ENCODE measurements around the gene ST3GAL3.

ST3GAL3 gene

DNA sequence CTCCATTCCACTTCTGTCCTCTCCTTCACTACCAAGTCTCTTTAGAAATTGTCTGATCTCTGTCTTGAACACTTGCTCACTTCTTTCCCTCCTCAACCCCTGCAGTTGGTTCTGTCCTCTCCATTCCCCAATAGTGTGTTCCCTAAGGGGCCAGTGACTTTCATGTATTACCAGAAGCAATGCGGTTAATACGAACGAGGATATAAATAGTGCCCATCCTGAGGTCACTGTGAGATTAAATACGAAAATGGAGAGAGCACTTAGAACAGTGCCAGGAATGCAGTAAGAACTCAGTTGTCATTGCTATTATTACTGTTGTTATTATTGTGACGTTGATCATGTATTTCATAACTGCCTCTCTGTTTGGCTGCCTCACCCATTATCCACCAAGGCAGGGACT lies 173.3 kb downstream of the ST3GAL3 start:
- Histone ChIP-seq H2BK120ac (ENCODE audit: insufficient read depth, low read length, poor library complexity) (no peak overlapping the region), H3K9ac (ENCODE audit: low read length) (no peak overlapping the region), H3K79me2 (ENCODE audit: control insufficient read depth, insufficient read depth, low read length, poor library complexity) (no peaks in the 10 kb centered on the region), H3K79me1 (ENCODE audit: low read length) (no peaks in the 10 kb centered on the region), H4K8ac (ENCODE audit: low read depth, low read length) (no peak overlapping the region), H3K27me3 (ENCODE audit: insufficient read depth, low read length) (no peaks in the 10 kb centered on the region), H2BK5ac (ENCODE audit: low read depth, low read length, poor library complexity) (no peak overlapping the region), H3K4me1 (ENCODE audit: control insufficient read depth in 1 of 2, insufficient read depth in 2 of 2, low read length in 2 of 2) (peaks cover 8% of the 10 kb centered on the region in 2 experiments), H3K23ac (ENCODE audit: low read length) (no peak overlapping the region), H3K36me3 (ENCODE audit: control insufficient read depth in 1 of 2, insufficient read depth in 2 of 2, low read length in 2 of 2) (no peaks in the 10 kb centered on the region), H3K4ac (ENCODE audit: low read depth, low read length) (no peak overlapping the region), H3K18ac (ENCODE audit: low read length) (no peak overlapping the region), H3K9me3 (ENCODE audit: insufficient read depth, low read depth, low read length) (no peaks in the 10 kb centered on the region), H3K4me3 (ENCODE audit: low read depth, low read length) (no peak overlapping the region), H3K27ac (ENCODE audit: low read depth, low read length) (no peak overlapping the region), H3K14ac (ENCODE audit: low read length) (no peak overlapping the region), H4K91ac (ENCODE audit: low read depth, low read length) (no peak overlapping the region), H3K4me2 (ENCODE audit: low read length) (no peak overlapping the region), H2BK12ac (ENCODE audit: low read length) (no peak overlapping the region), H4K12ac (ENCODE audit: low read depth, low read length) (no peak overlapping the region), H2AFZ (ENCODE audit: insufficient read depth, low read length, poor library complexity) (no peak overlapping the region), H2AK5ac (ENCODE audit: low read length) (no peak overlapping the region)
- no CpG with 5 or more reads among the region's 5 CpGs for WGBS (ENCODE audit: extremely low coverage, insufficient coverage, insufficient read length)
- DNase-seq, result no peak

DNA sequence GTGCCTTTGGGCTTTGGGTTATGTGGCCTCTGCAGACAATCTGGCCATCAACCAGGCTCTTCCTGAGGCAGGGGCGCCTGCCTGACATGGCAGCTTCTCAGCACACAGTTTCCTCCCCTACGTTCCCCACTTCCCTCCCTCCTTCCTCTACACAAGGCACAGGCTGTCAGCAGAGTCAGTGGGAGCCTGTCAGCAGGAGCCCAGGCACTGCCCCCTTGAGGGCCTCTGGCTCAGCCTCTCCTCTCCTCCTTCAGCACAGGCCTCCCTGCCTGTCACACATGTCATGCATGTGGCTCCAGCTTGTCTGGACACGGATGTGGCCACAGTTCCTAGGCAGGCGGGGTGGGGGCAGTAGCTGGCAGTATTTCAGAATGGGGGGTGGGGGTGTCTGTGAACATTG lies 174.1 kb downstream of the ST3GAL3 start:
- DNase-seq, result no peak
- Histone ChIP-seq H4K8ac (ENCODE audit: low read depth, low read length) (no peak overlapping the region), H3K27me3 (ENCODE audit: insufficient read depth, low read length) (no peaks in the 10 kb centered on the region)

DNA sequence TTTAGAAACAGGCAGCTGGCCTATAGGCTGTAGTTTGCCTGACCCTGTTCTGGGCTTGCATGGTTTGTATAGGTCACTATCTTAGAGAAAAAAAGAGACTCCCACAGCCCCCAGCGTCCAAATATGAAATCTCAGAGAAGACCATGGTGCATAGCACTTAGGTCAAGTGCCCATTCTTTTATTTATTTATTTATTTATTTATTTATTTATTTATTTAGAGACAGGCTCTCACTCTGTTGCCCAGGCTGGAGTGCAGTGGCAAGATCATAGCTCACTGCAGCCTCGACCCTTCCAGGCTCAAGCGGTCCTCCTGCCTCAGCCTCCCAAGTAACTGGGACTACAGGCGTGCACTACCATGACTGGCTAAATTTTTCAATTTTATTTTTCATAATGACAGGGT lies 175.4 kb downstream of the ST3GAL3 start:
- no peak overlapping the region for H3K27ac ChIP-seq (ENCODE audit: low read depth, low read length)
- no peaks in the 10 kb centered on the region for H3K79me2 ChIP-seq (ENCODE audit: control insufficient read depth, insufficient read depth, low read length, poor library complexity)
- no peak overlapping the region for H3K4ac ChIP-seq (ENCODE audit: low read depth, low read length)
- peaks cover 8% of the 10 kb centered on the region in 2 experiments for H3K4me1 ChIP-seq (ENCODE audit: control insufficient read depth in 1 of 2, insufficient read depth in 2 of 2, low read length in 2 of 2)
- H4K91ac ChIP-seq (ENCODE audit: low read depth, low read length), result no peak overlapping the region
- no peak overlapping the region for H3K4me3 ChIP-seq (ENCODE audit: low read depth, low read length)
- H3K23ac ChIP-seq (ENCODE audit: low read length), result no peak overlapping the region
- no peaks in the 10 kb centered on the region for H3K79me1 ChIP-seq (ENCODE audit: low read length)
- H4K12ac ChIP-seq (ENCODE audit: low read depth, low read length), result no peak overlapping the region
- no peak overlapping the region for H2AK5ac ChIP-seq (ENCODE audit: low read length)
- no peak overlapping the region for H4K8ac ChIP-seq (ENCODE audit: low read depth, low read length)
- H2AFZ ChIP-seq (ENCODE audit: insufficient read depth, low read length, poor library complexity), result no peak overlapping the region
- H2BK120ac ChIP-seq (ENCODE audit: insufficient read depth, low read length, poor library complexity), result no peak overlapping the region
- no peaks in the 10 kb centered on the region for H3K36me3 ChIP-seq (ENCODE audit: control insufficient read depth in 1 of 2, insufficient read depth in 2 of 2, low read length in 2 of 2)
- H2BK12ac ChIP-seq (ENCODE audit: low read length), result no peak overlapping the region
- no peaks in the 10 kb centered on the region for H3K27me3 ChIP-seq (ENCODE audit: insufficient read depth, low read length)
- H3K9ac ChIP-seq (ENCODE audit: low read length), result no peak overlapping the region
- H3K9me3 ChIP-seq (ENCODE audit: insufficient read depth, low read depth, low read length), result no peaks in the 10 kb centered on the region
- no peak overlapping the region for H3K14ac ChIP-seq (ENCODE audit: low read length)
- no peak overlapping the region for H2BK5ac ChIP-seq (ENCODE audit: low read depth, low read length, poor library complexity)
- H3K4me2 ChIP-seq (ENCODE audit: low read length), result no peak overlapping the region
- DNase-seq, result no peak
- no CpG with 5 or more reads among the region's 4 CpGs for WGBS (ENCODE audit: extremely low coverage, insufficient coverage, insufficient read length)
- no peak overlapping the region for H3K18ac ChIP-seq (ENCODE audit: low read length)

More for the DNA sequence above, 174.1 kb downstream of the ST3GAL3 start:
- no peak overlapping the region for H2AFZ ChIP-seq (ENCODE audit: insufficient read depth, low read length, poor library complexity)
- no peak overlapping the region for H2AK5ac ChIP-seq (ENCODE audit: low read length)
- H3K36me3 ChIP-seq (ENCODE audit: control insufficient read depth in 1 of 2, insufficient read depth in 2 of 2, low read length in 2 of 2), result no peaks in the 10 kb centered on the region
- H4K91ac ChIP-seq (ENCODE audit: low read depth, low read length), result no peak overlapping the region
- no peak overlapping the region for H4K12ac ChIP-seq (ENCODE audit: low read depth, low read length)
- H3K14ac ChIP-seq (ENCODE audit: low read length), result no peak overlapping the region
- no peaks in the 10 kb centered on the region for H3K79me2 ChIP-seq (ENCODE audit: control insufficient read depth, insufficient read depth, low read length, poor library complexity)
- peaks cover 8% of the 10 kb centered on the region in 2 experiments for H3K4me1 ChIP-seq (ENCODE audit: control insufficient read depth in 1 of 2, insufficient read depth in 2 of 2, low read length in 2 of 2)
- no peak overlapping the region for H3K18ac ChIP-seq (ENCODE audit: low read length)
- no peak overlapping the region for H2BK120ac ChIP-seq (ENCODE audit: insufficient read depth, low read length, poor library complexity)
- no peak overlapping the region for H3K27ac ChIP-seq (ENCODE audit: low read depth, low read length)
- H3K23ac ChIP-seq (ENCODE audit: low read length), result no peak overlapping the region
- no peak overlapping the region for H3K4ac ChIP-seq (ENCODE audit: low read depth, low read length)
- no peak overlapping the region for H3K4me2 ChIP-seq (ENCODE audit: low read length)
- WGBS (ENCODE audit: extremely low coverage, insufficient coverage, insufficient read length), result no CpG with 5 or more reads among the region's 4 CpGs
- H3K79me1 ChIP-seq (ENCODE audit: low read length), result no peaks in the 10 kb centered on the region
- no peak overlapping the region for H2BK12ac ChIP-seq (ENCODE audit: low read length)
- H3K4me3 ChIP-seq (ENCODE audit: low read depth, low read length), result no peak overlapping the region
- H3K9ac ChIP-seq (ENCODE audit: low read length), result no peak overlapping the region
- no peaks in the 10 kb centered on the region for H3K9me3 ChIP-seq (ENCODE audit: insufficient read depth, low read depth, low read length)
- no peak overlapping the region for H2BK5ac ChIP-seq (ENCODE audit: low read depth, low read length, poor library complexity)

DNA sequence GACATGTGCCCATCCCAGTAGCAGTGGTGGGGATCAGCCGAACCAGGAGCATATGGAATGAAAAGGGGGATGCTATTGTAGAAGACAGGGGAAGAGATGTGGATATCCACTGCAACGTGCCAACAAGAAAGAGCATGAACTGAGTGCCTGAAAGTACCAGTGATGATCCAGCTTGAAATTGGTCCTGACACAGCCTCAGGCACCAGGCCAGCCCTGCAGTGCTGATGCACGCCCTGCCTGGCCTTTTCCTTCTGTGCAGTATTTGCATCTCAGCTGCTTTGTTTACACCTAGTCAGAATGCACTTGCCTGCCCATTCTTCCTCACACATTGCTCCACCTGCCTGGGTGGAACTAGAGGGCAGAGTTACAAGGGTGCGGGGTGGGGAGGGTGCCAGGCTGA lies 176.0 kb downstream of the ST3GAL3 start:
- no peak overlapping the region for H3K14ac ChIP-seq (ENCODE audit: low read length)
- H3K9me3 ChIP-seq (ENCODE audit: insufficient read depth, low read depth, low read length), result no peaks in the 10 kb centered on the region
- H2AK5ac ChIP-seq (ENCODE audit: low read length), result no peak overlapping the region
- no peak overlapping the region for H3K4ac ChIP-seq (ENCODE audit: low read depth, low read length)
- no peak overlapping the region for H3K4me2 ChIP-seq (ENCODE audit: low read length)
- no peak overlapping the region for H3K23ac ChIP-seq (ENCODE audit: low read length)
- no peaks in the 10 kb centered on the region for H3K79me2 ChIP-seq (ENCODE audit: control insufficient read depth, insufficient read depth, low read length, poor library complexity)
- no peak for DNase-seq
- no peak overlapping the region for H2BK120ac ChIP-seq (ENCODE audit: insufficient read depth, low read length, poor library complexity)
- no peak overlapping the region for H4K12ac ChIP-seq (ENCODE audit: low read depth, low read length)
- no peak overlapping the region for H3K4me3 ChIP-seq (ENCODE audit: low read depth, low read length)
- H3K9ac ChIP-seq (ENCODE audit: low read length), result no peak overlapping the region
- H3K27me3 ChIP-seq (ENCODE audit: insufficient read depth, low read length), result no peaks in the 10 kb centered on the region
- no peaks in the 10 kb centered on the region for H3K36me3 ChIP-seq (ENCODE audit: control insufficient read depth in 1 of 2, insufficient read depth in 2 of 2, low read length in 2 of 2)
- no CpG with 5 or more reads among the region's 4 CpGs for WGBS (ENCODE audit: extremely low coverage, insufficient coverage, insufficient read length)
- H3K18ac ChIP-seq (ENCODE audit: low read length), result no peak overlapping the region
- H3K4me1 ChIP-seq (ENCODE audit: control insufficient read depth in 1 of 2, insufficient read depth in 2 of 2, low read length in 2 of 2), result peaks cover 8% of the 10 kb centered on the region in 2 experiments
- no peak overlapping the region for H2AFZ ChIP-seq (ENCODE audit: insufficient read depth, low read length, poor library complexity)
- H2BK5ac ChIP-seq (ENCODE audit: low read depth, low read length, poor library complexity), result no peak overlapping the region
- no peak overlapping the region for H4K8ac ChIP-seq (ENCODE audit: low read depth, low read length)
- H3K79me1 ChIP-seq (ENCODE audit: low read length), result no peaks in the 10 kb centered on the region
- H3K27ac ChIP-seq (ENCODE audit: low read depth, low read length), result no peak overlapping the region
- H4K91ac ChIP-seq (ENCODE audit: low read depth, low read length), result no peak overlapping the region
- H2BK12ac ChIP-seq (ENCODE audit: low read length), result no peak overlapping the region

All from trophoblast cell (in vitro differentiated cells and primary cell).